Measurements from ENCODE around the gene FGD2.

- TF ChIP-seq CTCF (IDR thresholded peaks at IDR 0.05) (no peak), POLR2A (IDR thresholded peaks at IDR 0.05) (no peak)
Measured at GRCh38 chr6:37056112-37056403, 50.6 kb downstream of the FGD2 start.

All from body of pancreas (tissue), 4 donors.